Measurements from ENCODE around the gene DDX27.

The DDX27 gene

DNA sequence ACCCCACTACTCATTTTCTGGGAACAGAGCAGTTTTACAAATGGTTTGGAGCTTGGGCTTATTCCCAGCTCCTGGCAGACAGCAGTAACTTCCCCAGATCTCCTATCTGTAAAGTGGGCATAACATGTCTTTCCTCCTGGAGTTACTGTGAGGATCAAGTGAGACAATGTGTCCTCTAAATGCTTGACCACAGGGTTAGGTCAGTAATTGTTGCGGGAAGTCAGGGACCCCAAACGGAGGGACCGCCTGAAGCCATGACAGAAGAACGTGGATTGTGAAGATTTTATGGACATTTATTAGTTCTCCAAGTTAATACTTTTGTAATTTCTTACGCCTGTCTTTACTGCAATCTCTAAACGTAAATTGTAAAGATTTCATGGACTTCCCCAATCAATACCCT is 73.9 kb downstream of the DDX27 start:
- DNase-seq, result no peak
